Calu3 (cell line): Measurements from ENCODE around the gene TRIM22. TPM values are rescaled to one million over a fixed set of nuclear protein-coding genes. Genes with fewer than 3 reads are reported as not detected.

Source experiments
- BruUV-seq: library from RNA; stranded (reverse); fragments of 400-500 nt; replicated peaks from 2 replicates; lab custom pipeline; 2021; lab: Mats Ljungman, UMichigan
- CTCF ChIA-PET: fragments of 300-600 bp; sonication (Branson Sonifier 250); formaldehyde crosslinking; loops from one replicate; lab custom pipeline; 2022; ENCODE audit warnings: antibody characterized with exemption; lab: Charles Lee
- DNase-seq: peaks from one replicate; pipeline ENCODE4 v3.0.0; 2022
- H3K27ac Mint-ChIP-seq: one replicate; pipeline ENCODE4 v1.8.0; 2022; ENCODE audit warnings: mixed read lengths; ENCODE audit not compliant: unreplicated experiment
- H3K27me3 Mint-ChIP-seq: one replicate; pipeline ENCODE4 v1.8.0; 2022; ENCODE audit warnings: mixed read lengths; ENCODE audit not compliant: unreplicated experiment
- H3K36me3 Mint-ChIP-seq: one replicate; pipeline ENCODE4 v1.8.0; 2022; ENCODE audit warnings: mild to moderate bottlenecking, moderate library complexity, mixed read lengths; ENCODE audit not compliant: insufficient read depth, unreplicated experiment
- H3K4me1 Mint-ChIP-seq: one replicate; pipeline ENCODE4 v1.8.0; 2022; ENCODE audit warnings: mild to moderate bottlenecking, low read depth, mixed read lengths; ENCODE audit not compliant: unreplicated experiment
- H3K4me3 Mint-ChIP-seq: one replicate; pipeline ENCODE4 v1.8.0; 2022; ENCODE audit warnings: mild to moderate bottlenecking, low read depth, moderate library complexity, mixed read lengths; ENCODE audit not compliant: unreplicated experiment
- H3K9me3 Mint-ChIP-seq: one replicate; pipeline ENCODE4 v1.8.0; 2022; ENCODE audit warnings: low read depth, mixed read lengths; ENCODE audit not compliant: unreplicated experiment
- intact Hi-C: fragments of 100-400 bp; cut with micrococcal nuclease; formaldehyde crosslinking; loops from one replicate; pipeline ENCODE4 v1.10.0; 2022; ENCODE audit not compliant: unreplicated experiment
- total RNA-seq: library from RNA; stranded (reverse); gene quantifications from 2 replicates; pipeline ENCODE4 v1.2.3, GENCODE V29; 2022
- TF ChIP-seq, protein P1 (sequence below): fragments of 200-600 bp; IDR thresholded peaks from one replicate; pipeline ENCODE4 v1.8.0; 2022; ENCODE audit warnings: antibody characterized with exemption; ENCODE audit not compliant: unreplicated experiment

The TRIM22 gene
- total RNA-seq, 1 experiment from 2014 or later, result 11.5 TPM

DNA sequence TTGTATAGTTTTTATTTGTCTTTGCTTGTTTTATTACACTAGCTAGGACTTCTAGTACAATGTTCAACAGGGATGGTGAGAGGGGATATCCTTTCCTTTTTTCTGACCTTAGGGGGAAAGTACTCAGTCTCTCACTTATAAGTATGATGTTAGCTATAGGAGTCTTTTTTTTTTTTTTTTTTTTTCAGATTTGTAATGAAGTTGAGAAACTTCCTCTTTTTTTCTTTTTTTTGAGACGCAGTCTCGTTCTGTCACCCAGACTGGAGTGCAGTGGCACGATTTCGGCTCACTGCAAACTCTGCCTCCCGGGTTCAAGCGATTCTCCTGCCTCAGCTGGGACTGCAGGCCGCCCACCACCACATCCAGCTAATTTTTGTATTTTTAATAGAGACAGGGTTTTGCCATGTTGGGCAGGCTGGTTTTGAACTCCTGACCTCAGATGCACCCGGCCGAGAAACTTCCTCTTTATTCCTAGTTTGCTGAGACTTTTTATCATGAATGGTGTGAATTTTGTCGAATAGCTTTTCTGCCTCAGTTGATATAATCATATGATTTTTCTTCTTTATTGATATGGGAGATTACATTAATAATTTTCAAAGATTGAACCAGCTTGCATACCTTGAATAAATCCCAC is 10.9 kb downstream of the TRIM22 start:
- H3K9me3 Mint-ChIP-seq, result no peaks in the 10 kb centered on the region
- no peak for DNase-seq
- no peak overlapping the region for H3K4me3 Mint-ChIP-seq
- CTCF ChIA-PET, result interaction anchor here (0.6 kb wide), 1 partner anchor 535 kb away, joined by 3 read pairs; no protein-coding TSS in a partner anchor
- H3K4me1 Mint-ChIP-seq, result no peaks in the 10 kb centered on the region
- no peak overlapping the region for H3K27ac Mint-ChIP-seq
- no peaks in the 10 kb centered on the region for H3K36me3 Mint-ChIP-seq
- BruUV-seq, result no TSS peak
- H3K27me3 Mint-ChIP-seq, result peaks cover 15% of the 10 kb centered on the region
- intact Hi-C loops, result no loop called here
- TF ChIP-seq, protein P1, sequence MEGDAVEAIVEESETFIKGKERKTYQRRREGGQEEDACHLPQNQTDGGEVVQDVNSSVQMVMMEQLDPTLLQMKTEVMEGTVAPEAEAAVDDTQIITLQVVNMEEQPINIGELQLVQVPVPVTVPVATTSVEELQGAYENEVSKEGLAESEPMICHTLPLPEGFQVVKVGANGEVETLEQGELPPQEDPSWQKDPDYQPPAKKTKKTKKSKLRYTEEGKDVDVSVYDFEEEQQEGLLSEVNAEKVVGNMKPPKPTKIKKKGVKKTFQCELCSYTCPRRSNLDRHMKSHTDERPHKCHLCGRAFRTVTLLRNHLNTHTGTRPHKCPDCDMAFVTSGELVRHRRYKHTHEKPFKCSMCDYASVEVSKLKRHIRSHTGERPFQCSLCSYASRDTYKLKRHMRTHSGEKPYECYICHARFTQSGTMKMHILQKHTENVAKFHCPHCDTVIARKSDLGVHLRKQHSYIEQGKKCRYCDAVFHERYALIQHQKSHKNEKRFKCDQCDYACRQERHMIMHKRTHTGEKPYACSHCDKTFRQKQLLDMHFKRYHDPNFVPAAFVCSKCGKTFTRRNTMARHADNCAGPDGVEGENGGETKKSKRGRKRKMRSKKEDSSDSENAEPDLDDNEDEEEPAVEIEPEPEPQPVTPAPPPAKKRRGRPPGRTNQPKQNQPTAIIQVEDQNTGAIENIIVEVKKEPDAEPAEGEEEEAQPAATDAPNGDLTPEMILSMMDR, result no peak

DNA sequence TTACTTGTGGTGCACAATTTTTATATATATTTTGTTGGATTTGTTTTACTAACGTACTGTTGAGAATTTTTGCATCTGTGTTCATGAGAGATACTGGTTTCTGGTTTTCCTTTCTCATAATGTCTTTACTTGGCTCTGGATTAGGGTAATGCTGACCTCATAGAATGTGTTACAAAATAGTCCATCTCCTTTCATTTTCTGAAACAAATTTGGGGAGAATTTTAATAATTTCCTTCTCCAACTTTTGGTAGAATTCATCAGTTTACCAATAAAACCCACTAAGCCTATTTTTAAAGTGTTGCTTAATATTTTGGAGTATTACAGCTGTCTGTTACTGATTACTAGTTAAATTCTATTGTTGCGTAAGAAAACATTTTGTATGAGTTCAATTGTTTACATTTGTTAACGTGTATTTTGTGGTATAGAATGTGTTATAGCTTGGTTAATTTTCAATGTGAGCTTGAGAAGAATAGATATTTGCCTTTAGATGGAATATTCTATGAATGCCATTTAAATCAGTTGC is 11.5 kb downstream of the TRIM22 start:
- CTCF ChIA-PET, result no interaction called here
- intact Hi-C loops, result no loop called here
- H3K27ac Mint-ChIP-seq, result no peak overlapping the region
- no peak for DNase-seq
- TF ChIP-seq, protein P1, result no peak
- no peaks in the 10 kb centered on the region for H3K36me3 Mint-ChIP-seq
- H3K4me1 Mint-ChIP-seq, result no peaks in the 10 kb centered on the region
- H3K4me3 Mint-ChIP-seq, result no peak overlapping the region
- H3K9me3 Mint-ChIP-seq, result no peaks in the 10 kb centered on the region
- peaks cover 9% of the 10 kb centered on the region for H3K27me3 Mint-ChIP-seq
- BruUV-seq, result no TSS peak

- no peak overlapping the region for H3K4me3 Mint-ChIP-seq
- CTCF ChIA-PET, result no interaction called here
- intact Hi-C loops, result no loop called here
- TF ChIP-seq, protein P1, result no peak
- no peak overlapping the region for H3K27ac Mint-ChIP-seq
- H3K9me3 Mint-ChIP-seq, result no peaks in the 10 kb centered on the region
- no TSS peak for BruUV-seq
- DNase-seq, result no peak
- peaks cover 17% of the 10 kb centered on the region for H3K27me3 Mint-ChIP-seq
- no peaks in the 10 kb centered on the region for H3K4me1 Mint-ChIP-seq
- H3K36me3 Mint-ChIP-seq, result no peaks in the 10 kb centered on the region
These were observed 14.3 kb downstream of the TRIM22 start for GRCh38 chr11:5703741-5704536.

- CTCF ChIA-PET, result no interaction called here
- TF ChIP-seq, protein P1, result no peak
- H3K27ac Mint-ChIP-seq, result no peak overlapping the region
- no peaks in the 10 kb centered on the region for H3K4me1 Mint-ChIP-seq
- no peak overlapping the region for H3K4me3 Mint-ChIP-seq
- BruUV-seq, result no TSS peak
- intact Hi-C loops, result no loop called here
- H3K27me3 Mint-ChIP-seq, result peaks cover 32% of the 10 kb centered on the region
- no peaks in the 10 kb centered on the region for H3K9me3 Mint-ChIP-seq
- DNase-seq, result no peak
- no peaks in the 10 kb centered on the region for H3K36me3 Mint-ChIP-seq
These were observed 16.1 kb downstream of the TRIM22 start for GRCh38 chr11:5705688-5706087.
